Stimulated activated CD4-positive, alpha-beta T cell treated with anti-CD3 and anti-CD28 coated beads, Interleukin-1b, Interleukin-23, amount 100 ng/mL, for 1 hour (primary cell): ENCODE data around the gene MAPK4.

Source experiments
- DNase-seq, 2 donors: peaks; one replicate each; pipeline ENCODE4 v3.0.0-alpha.2; 2020; ENCODE audit warnings: low read depth in 2 of 2

Gene MAPK4

DNA sequence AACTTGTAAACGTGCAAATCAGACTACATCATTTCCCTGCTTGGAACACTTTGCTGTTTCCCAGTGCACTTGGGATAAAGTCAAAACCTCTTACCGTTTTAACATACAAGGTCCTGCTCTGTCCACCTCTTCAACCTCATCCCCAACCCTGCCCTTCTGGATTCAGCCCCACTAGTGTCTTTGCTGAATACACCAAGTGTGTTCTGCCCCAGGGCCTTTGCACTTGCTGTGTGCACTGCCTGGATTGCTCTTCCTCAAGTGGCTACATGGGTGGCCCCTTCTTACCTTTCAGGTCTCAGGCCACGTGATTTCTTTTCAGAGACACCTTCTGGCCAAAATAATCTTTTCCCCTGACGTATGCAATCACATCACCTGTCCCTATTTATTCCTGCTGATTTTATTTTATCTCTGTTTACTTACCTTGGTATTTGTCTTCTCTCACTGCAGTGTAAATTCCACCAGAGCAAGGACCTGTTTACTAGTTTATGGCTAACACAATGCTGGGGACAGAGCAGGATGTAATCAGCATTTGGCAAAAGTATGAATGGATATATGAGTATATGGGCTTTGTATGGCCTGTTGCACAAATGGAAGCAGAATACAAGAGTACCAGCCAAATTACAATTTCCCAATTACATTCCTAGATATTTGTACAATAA, 63.9 kb downstream of the MAPK4 start:
- no peak for DNase-seq

DNA sequence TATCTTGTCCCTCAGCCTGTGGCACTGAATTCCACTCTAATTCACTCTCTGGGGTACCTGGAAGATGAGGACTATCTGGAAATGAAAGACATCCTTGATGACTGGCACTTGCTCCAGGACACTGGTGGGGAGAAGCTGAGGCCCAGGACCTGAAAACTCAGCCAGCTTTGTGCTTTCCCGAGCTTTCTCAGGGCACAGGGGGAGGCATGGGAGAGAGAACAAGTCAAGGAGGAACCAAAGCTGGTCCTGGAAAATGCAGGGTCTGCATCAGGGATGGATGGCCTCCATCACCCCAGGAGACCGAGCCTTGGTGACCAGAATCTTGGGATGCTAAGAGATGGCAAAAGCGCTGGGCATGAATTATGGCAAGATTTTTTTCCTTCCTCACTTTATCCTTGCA, 65.1 kb downstream of the MAPK4 start:
- no peak for DNase-seq

DNA sequence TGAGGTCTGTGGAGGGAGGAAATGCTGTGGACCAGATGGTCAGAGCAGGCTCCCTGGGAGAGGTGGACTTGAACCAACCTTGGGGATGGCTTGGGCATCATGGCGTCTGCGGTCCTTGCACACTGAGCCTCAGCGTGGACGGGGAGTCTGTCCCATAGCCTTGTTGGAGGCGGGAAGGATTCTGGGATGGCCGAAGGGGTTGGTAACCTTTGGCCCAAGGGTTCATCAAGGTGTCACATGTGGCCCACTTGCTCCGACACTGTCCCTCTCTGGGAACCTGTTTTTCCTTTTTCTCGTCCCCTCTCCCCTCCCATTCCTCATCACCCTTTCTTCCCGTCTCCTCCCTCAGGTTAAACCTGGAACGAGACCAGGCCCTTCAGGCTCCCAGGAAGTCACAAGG, 66.4 kb downstream of the MAPK4 start:
- no peak for DNase-seq

DNA sequence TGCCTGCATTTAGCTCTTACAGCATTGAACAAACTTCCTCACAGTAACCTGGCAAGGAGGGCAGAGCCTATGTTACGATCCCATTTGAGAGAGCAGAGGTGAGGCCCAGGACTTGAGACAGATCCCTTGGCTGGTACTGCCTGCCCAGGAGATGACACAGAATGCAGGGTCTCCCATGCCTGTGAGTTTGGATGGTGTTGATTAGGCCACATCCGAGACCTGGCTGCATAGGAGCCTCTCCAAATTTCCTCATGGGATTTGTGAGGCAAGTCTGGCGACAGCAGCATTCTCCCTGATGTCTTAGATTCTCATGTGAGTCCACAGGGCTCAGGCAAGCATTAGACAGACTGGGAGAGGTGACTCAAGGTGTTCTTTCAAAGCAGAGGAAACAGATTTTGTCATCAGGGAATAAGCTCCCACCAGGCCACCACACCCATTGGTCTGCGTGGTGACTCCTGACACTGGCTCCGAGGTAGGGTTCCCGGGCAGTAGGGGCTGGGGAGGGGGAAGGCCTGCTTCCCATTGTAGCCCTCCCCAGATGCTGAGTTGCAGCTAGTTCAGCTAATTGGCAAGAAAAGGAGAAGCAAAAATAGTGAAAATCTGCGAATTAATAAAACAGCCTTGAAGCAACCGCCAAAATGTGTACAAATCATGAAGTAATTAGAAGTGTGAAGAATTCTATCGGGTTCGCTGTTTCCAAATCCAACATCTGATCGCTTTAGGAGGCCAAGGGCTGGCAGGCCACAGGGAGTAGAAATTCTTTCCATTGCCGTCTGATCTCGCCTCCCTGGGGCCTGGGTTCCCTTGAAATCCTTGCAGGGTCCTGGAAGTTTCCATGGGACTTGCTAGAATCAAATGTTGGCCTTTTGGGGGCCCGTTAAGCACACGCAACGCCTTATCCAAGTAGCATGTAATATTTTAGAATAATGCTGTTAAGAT, 68.0 kb downstream of the MAPK4 start:
- DNase-seq: no peak

DNA sequence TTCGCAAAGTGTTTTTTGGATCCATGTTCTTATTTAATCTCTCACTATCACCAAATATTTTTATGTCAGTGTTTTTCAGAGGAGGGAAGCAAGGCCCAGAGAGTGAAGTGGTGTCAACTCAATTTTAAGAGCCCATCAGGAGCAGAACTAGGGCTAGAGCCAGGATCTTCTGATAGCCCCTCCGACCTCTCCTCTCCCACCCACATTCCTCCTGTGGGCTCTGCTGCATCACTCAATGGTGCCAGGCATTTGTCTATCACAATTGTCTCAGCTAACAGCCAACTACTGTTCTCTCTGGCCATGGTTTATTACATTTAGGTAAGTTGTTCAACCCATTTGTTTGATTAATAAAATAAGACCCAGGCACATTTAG, 68.6 kb downstream of the MAPK4 start:
- DNase-seq: no peak

DNA sequence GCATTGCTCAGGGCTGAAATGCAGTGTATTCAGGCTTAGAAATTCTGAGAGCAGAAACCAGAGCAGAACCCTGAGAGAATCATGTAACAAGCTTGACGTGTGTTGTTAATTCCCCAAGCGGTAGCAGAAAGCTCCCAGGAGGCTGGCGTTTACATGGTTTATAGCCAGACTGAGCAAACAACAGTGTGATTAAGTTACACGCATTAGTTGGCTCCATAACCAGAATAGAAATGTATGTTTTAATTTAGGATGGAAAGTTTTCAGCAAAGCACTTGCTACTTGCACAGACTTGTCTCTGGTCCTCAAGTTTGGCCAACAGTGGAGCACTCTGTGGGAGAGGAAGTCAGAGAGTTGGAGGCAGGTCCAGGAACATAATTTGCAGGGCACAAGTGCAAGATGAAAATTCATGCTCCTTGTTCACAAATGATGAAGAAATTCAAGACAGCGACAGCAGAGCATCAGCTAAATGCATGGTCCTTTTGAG, 69.3 kb downstream of the MAPK4 start:
- no peak for DNase-seq

DNA sequence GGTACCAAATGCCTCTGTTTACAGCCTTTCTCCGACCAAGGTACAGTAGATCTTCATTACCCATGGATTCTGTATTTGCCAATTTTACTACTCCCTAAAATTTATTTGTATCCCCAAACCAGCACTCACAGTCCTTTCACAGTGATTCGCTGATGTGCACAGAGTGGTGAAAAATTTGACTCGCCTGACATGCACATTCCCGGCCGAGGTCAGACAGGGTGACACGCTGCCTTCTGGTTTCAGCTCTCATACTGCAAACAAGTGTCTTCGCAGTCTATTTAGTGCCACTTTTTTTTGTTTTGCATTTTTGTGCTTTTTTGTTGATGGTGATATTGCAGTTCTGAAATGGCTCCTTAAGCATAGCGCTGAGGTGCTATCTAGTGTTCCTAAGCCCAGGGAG, 71.0 kb downstream of the MAPK4 start:
- no peak for DNase-seq

DNA sequence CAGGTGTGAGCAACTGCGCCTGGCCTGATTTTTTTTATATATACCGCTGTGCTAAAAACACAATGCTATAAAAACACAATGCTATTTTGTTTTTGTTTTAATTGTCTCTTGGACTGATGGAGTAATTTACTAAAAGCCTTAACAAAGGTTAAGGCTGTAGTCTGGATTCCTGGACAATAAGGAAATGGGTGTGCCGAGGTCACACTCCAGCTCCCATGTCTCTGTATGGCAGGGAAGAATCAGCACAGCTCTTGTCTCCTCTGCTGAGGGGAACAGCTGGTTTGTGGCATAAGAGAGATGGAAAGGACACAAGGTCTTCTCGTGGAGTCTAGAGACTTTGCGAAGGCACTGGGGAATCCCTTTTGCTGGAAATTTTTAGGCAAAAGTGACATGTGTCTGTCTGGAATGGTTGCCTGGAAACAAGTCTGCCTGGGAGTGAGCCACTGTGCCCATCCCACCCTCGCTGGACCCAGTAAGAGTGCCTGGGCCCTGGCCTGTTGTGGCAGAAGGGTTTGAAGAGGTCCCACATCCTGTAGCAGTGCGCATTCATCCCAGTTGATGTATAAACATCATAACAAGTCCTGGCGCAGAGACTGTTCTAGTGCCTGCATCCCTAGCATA, 73.1 kb downstream of the MAPK4 start:
- no peak for DNase-seq

DNA sequence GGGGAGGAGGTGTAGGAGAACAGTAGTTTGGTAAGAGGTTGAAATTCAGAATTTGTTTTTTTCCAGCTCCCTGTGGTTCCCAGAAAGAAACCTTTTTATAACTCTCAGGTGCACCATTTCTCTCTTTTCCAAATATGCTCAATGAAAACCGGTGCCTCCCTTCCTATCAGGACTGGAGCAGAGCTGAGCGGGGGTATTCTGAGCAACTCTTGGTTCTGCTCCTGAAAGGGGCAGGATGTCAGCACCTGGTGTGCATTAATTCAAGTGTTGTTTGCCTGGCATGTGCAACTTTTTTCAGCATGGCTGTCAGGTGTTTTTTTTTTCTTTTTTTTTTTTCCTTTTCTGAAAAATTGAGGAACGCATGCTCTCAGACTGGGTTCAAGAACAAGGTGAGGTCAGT, 74.1 kb downstream of the MAPK4 start:
- DNase-seq: no peak

DNA sequence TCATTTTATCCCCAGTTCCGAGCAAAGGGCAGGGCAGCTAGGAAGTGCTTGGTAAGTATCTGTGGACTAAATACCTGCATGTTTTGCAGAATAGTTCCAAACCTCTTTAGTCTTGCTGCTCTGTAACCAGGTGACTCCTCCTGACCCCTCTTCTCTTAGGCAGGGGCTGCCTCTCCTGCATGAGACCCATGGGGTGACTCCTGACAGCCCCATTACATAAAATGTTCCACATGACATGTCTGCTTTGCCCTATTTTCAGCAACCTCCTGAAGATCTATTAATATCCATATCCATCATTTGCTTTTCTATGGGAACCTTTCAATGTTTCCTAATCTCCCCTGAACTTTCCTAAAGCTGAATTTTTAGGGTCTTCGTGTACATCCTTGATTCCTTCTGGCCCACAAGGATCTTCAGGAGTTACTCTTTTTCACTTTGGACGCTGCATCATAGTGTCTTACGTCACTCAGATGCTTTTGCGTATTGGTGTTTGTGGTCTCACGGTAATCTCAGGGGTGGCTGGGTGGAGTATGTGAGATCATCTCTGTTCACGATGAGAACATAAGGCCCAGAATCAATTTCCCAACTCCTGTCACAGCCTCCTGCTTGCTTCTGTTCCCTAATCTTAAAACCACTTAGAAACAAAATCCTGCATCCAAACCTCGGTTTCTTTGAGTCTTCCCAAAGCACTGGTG, 76.6 kb downstream of the MAPK4 start:
- DNase-seq: no peak

DNA sequence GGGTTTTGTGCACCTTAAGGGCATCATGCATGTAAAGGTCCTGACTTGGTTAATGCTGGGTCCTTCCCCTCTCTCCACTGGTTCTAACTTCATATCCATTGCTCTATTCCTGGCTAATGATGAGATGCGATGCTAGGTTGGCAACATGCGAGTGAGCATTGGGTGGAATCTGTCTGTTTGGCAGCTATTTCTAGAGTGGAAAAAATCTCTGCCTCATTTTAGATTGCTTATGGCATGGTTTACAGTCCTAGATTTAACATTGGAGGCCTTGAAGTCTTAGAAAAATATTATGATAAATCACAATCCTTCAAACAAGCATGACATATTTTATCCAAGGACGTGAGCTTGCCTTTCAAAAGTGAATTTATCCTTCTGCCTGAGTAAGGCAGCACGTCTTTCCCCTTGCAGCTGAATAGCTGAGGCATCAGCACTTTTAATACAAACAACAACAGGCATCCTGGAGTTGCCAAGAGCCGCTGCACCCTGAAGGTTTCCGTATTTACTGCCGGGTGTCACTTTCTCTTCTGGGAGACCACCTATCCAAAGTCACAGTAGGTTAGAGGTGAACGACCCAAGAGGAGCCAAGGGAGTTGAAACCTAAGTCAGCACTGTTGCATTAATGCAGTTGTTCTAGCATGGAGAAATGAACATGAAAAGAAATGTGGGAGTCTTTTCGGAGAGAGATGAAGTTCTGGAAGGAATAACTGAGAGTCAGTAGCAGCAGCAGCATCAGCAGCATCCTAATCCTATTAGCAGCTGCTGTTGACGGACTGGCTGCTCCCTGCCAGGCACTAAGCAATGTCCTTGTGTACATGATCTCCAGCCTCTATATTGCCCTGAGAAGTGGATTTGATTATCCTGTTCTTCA, 78.4 kb downstream of the MAPK4 start:
- DNase-seq: no peak

DNA sequence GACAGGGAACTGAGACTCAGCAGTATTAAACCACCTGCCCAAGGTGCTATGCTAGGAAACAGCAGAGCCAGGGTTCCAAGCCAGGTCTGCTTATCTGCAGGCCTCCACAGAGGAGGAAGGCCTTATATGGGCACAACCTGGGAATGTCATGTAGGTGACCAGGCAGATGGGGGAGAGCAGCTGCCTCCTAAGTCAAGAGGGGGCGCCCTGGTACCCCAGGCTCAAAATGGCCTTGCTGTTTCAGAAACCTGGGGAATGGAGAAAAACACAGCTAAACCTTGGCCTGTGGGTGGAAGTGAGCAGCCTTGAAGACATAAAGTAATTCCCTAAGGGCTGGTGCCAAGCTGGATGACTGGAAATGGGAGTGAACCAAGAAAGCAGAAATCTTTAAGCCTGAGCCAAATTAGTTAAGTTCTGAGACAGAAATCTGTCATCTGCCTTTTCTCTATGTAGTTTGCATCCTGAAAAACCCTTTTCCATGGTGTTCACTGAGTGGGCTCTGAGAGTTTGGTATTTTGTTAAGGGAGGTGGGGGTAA, 79.1 kb downstream of the MAPK4 start:
- no peak for DNase-seq

DNA sequence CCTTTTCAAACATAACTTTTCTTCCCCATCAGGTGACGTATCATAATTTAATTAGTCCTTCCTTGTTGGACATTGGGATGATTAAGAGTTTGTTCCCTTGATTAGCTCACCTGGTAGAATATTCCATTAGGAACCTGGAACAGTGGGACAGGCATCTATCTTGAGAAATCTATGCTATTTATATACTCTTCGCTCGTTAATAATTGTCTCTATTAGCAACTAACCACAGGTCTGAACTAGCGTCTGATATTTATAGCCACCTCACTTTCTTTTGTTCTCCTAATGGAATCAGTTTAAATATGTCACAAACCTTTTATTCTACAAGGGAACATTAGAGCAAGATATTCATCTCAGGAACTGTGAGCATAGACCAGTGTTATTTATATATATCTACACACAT, 79.8 kb downstream of the MAPK4 start:
- DNase-seq: no peak

DNA sequence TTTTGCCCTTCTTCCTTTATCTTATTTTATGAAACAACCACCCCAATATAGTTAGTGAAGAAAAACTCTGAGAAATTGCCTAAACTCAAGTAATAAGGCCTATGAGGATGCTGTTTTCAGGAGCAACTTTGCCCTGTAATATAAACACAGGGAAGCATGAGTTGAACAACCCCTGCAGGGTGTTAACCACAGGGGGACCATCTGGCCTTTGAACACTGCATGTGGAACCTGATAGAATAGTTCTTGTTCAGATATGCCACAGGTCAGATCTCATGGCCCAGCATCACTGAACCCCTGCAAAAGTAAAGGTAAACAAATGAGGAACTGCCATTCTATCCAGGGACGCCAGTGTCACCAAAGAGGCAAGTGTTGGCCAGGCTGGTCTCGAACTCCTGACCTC, 82.6 kb downstream of the MAPK4 start:
- DNase-seq: no peak

DNA sequence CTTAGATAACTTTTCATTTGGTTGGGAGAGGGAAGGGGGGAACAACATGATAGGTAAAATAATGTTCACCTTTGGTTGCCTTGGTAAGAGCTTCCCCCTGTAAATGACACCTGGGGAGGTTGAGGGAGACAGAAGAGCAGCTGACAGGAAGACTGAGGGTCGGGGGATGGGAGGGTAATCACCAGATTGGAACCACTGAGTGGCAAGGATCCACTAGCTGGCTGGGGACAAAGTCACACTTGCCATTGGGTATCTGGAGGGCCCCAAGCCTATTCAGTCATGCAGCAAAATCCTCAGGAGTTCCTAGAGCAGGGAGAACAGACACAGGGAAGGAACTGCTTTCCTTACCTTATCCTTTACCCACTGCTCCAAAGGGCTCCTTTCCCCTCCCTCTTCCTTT, 84.3 kb downstream of the MAPK4 start:
- DNase-seq: no peak

DNA sequence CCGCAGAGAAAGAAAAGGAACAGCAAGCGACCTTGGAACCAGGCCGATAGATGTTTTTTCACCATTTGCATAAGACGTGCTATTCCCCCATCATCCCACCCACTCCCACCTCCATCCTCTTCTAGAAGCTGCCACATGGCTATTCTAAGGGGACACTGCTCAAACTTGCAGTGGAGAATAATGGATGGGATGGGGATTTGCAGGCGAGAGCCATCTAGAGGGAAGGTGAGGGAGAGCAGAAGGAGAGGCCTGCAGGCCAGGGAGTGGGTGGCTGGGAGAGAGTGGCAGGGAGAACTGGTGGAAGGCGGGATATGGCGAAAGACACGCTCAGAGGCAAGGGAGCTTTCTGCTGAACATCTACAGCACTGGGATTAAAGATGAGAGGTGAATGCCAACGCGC, 84.9 kb downstream of the MAPK4 start:
- DNase-seq: no peak

DNA sequence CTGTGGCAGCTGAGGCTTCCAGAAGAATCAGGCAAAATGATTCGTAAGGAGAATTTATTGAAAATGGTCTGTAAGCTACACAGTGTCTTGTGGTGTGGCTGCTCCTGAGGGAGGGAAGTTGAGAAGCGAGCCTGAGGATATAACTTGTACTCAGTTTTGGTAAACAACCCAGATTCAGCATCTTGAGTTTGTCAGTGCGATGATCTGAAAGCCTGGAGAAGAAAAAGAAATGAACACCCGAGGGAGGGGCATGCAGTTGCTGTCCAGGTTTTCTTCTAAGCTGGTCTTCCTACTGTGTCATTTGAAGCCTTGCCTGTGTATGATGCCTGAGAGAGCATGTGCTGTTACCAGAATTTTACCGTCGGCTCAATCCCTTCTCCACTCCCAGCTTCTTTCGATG, 87.3 kb downstream of the MAPK4 start:
- no peak for DNase-seq

DNA sequence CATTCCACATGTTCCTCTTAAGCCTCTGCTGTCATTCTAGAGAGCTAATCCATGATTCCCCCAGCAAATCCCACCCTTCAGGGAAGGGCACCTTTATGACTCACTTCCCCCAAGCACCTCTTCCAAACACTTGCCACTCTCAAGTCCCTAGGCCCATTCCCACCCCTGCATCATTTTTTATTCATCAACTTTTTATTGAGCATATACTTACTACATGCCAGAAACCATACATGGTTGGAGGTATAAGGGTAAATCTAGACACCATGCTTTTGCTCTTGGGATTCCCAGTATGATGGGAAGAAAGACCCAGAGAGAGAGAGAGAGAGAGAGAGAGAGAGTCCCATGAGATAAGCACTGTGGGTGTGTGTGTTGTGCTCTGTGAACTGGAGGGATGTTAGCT, 87.9 kb downstream of the MAPK4 start:
- DNase-seq: no peak

DNA sequence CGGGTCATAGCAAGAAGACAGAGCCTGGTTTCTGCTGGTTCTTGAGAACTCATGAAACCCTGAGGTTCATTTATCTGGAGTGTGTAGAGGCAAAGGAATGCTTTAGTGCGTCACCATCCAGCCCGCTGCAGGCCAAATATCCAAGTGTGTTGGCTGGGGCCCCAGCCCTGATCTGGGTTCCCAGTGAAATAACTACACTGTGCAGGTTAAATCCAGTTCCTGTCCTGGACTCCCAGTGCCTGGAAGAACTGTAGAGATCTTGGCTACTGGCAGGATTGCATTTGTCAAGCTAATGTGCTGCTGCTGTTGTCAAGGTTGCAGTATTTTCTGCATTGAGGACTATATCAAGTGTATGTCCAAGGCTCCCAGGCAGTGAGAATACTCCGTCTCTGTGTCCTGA, 89.9 kb downstream of the MAPK4 start:
- DNase-seq: no peak

DNA sequence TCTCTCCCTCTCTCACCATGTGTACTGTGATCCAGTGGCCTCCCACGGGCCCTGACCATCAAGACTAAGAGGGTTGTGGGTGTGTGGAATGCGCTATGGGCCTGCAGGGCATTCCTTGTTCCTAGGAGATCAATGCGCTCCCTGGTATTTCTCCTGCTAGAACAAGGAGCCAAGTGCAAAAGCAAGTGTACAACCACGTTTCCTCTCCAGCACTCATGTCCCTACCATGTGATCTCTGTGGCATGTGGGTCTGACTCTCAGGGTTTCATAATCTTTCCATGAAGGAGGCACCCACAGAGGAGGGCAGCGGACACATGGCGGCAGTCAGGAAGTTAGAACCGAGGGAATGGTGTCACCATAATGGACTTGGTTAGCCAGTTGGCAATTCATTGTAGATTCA, 91.4 kb downstream of the MAPK4 start:
- DNase-seq: no peak
